Sigmoid colon (tissue), 4 donors: ENCODE data around the gene FABP7.

Experiments
- EP300 ChIP-seq, 4 donors: sonication (generic); formaldehyde crosslinking; IDR thresholded peaks; one replicate each; pipeline ENCODE4 v1.6.1; 2017; ENCODE audit warnings: antibody characterized with exemption in 4 of 4
- POLR2A ChIP-seq, 2 donors: fragments of 450-650 bp; IDR thresholded peaks; one replicate each; pipeline ENCODE4 v1.6.1; 2016; ENCODE audit warnings: antibody characterized with exemption in 2 of 2, mild to moderate bottlenecking in 2 of 2, moderate library complexity in 2 of 2
- POLR2AphosphoS5 ChIP-seq, 4 donors: sonication (generic); formaldehyde crosslinking; IDR thresholded peaks; one replicate each; pipeline ENCODE4 v1.6.1; 2017; ENCODE audit warnings: antibody characterized with exemption in 4 of 4
- TF ChIP-seq, protein P1 (sequence below), 4 experiments: fragments of 450-650 bp in 3 of 4; fragments of 200-600 bp in 1 of 4; IDR thresholded peaks; one replicate each; pipeline ENCODE4 v1.5.1; 2016 to 2019; ENCODE audit warnings: antibody characterized with exemption in 4 of 4, mild to moderate bottlenecking in 3 of 4, moderate library complexity in 2 of 4

DNA sequence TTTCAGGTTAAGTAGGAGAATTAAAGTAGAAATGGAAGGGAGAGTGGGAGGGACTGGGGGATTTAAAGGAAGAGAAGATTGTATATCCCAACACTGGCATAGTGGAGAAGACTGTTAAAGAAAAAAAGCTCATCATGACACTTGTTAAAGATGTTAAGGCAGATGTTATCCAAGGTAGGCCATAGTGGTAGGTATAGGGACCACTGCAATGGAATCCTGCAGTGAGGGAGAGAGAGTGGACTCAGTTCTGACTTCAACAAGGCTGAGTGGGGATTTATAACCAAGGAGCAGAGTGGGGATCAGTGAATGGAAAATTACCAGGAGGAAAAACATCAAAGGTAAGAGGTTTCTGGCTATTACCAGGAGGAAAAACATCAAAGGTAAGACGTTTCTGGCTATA is 30.7 kb downstream of the FABP7 start:
- TF ChIP-seq, protein P1, sequence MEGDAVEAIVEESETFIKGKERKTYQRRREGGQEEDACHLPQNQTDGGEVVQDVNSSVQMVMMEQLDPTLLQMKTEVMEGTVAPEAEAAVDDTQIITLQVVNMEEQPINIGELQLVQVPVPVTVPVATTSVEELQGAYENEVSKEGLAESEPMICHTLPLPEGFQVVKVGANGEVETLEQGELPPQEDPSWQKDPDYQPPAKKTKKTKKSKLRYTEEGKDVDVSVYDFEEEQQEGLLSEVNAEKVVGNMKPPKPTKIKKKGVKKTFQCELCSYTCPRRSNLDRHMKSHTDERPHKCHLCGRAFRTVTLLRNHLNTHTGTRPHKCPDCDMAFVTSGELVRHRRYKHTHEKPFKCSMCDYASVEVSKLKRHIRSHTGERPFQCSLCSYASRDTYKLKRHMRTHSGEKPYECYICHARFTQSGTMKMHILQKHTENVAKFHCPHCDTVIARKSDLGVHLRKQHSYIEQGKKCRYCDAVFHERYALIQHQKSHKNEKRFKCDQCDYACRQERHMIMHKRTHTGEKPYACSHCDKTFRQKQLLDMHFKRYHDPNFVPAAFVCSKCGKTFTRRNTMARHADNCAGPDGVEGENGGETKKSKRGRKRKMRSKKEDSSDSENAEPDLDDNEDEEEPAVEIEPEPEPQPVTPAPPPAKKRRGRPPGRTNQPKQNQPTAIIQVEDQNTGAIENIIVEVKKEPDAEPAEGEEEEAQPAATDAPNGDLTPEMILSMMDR (IDR thresholded peaks at IDR 0.05) = no peak
- no peak for TF ChIP-seq EP300 (IDR thresholded peaks at IDR 0.05)
- no peak for TF ChIP-seq POLR2AphosphoS5 (IDR thresholded peaks at IDR 0.05)
- TF ChIP-seq POLR2A (IDR thresholded peaks at IDR 0.05) = no peak
